ENCODE measurements around the gene EXOSC9. TPM values are rescaled to one million over a fixed set of nuclear protein-coding genes. Genes with fewer than 3 reads are reported as not detected.

EXOSC9 gene
- polyA plus RNA-seq, 3 donors, result 13.9 to 21.4 (median 21.3) TPM

- no peak overlapping the region for H3K4me3 Mint-ChIP-seq
- no peak for DNase-seq
- TF ChIP-seq, protein P1, sequence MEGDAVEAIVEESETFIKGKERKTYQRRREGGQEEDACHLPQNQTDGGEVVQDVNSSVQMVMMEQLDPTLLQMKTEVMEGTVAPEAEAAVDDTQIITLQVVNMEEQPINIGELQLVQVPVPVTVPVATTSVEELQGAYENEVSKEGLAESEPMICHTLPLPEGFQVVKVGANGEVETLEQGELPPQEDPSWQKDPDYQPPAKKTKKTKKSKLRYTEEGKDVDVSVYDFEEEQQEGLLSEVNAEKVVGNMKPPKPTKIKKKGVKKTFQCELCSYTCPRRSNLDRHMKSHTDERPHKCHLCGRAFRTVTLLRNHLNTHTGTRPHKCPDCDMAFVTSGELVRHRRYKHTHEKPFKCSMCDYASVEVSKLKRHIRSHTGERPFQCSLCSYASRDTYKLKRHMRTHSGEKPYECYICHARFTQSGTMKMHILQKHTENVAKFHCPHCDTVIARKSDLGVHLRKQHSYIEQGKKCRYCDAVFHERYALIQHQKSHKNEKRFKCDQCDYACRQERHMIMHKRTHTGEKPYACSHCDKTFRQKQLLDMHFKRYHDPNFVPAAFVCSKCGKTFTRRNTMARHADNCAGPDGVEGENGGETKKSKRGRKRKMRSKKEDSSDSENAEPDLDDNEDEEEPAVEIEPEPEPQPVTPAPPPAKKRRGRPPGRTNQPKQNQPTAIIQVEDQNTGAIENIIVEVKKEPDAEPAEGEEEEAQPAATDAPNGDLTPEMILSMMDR (IDR thresholded peaks at IDR 0.05), result no peak
- WGBS (ENCODE audit: insufficient coverage), result no CpG with 5 or more reads among the region's 1 CpG
- no peaks in the 10 kb centered on the region for H3K27me3 Mint-ChIP-seq (ENCODE audit: low read depth in 3 of 3)
- Histone ChIP-seq H3K9ac (ENCODE audit: insufficient read depth, low read length, poor library complexity, severe bottlenecking) (no peak overlapping the region), H3K4me1 (ENCODE audit: control insufficient read depth in 1 of 2, insufficient read depth in 2 of 2, low read length in 2 of 2) (peaks cover 6 to 13% of the 10 kb centered on the region in 2 donors), H2AFZ (ENCODE audit: insufficient read depth, low read depth, low read length, poor library complexity, severe bottlenecking) (no peak overlapping the region), H3K27ac (ENCODE audit: low read depth in 1 of 2, low read length in 2 of 2) (peak overlapping the region in 1 of 2 donors; percentile 52), H3K4me2 (replicated peaks; ENCODE audit: extremely low read depth, low read length, poor library complexity, severe bottlenecking) (no peak overlapping the region), H3K4me3 (replicated peaks in 1 of 3; ENCODE audit: low read depth in 2 of 3, low read length in 3 of 3) (no peak overlapping the region), H3K79me2 (ENCODE audit: insufficient read depth, low read length) (peaks cover 63% of the 10 kb centered on the region), H3K9me3 (replicated peaks in 1 of 2; ENCODE audit: control insufficient read depth in 1 of 2, insufficient read depth in 1 of 2, low read length in 2 of 2) (no peaks in the 10 kb centered on the region), H3K36me3 (replicated peaks in 1 of 2; ENCODE audit: control insufficient read depth in 1 of 2, insufficient read depth in 2 of 2, low read length in 2 of 2) (peaks cover 59 to 79% of the 10 kb centered on the region in 2 donors), H4K20me1 (ENCODE audit: insufficient read depth, low read length) (no peaks in the 10 kb centered on the region), H3K27me3 (ENCODE audit: control insufficient read depth in 2 of 2, insufficient read depth in 2 of 2, low read length in 2 of 2) (no peaks in the 10 kb centered on the region)
- H3K27ac Mint-ChIP-seq, result peak overlapping the region in 2 of 7 donors; percentile 5 to 63
- H3K4me1 Mint-ChIP-seq, result peaks cover 10% of the 10 kb centered on the region
- H3K36me3 Mint-ChIP-seq, result peaks cover 48 to 62% of the 10 kb centered on the region in 2 donors
- intact Hi-C loops (cut with micrococcal nuclease), result no loop called here
- H3K9me3 Mint-ChIP-seq, result no peaks in the 10 kb centered on the region
Observed at GRCh38 chr4:121817701-121818100, 16.6 kb downstream of the EXOSC9 start.

GRCh38 chr4:121818215-121818614 is 17.1 kb downstream of the EXOSC9 start:
- H3K27ac Mint-ChIP-seq, result peak overlapping the region in 2 of 7 donors; percentile 5 to 29

More at GRCh38 chr4:121818215-121818614, 17.1 kb downstream of the EXOSC9 start:
- no peak overlapping the region for H3K4me2 ChIP-seq (replicated peaks; ENCODE audit: extremely low read depth, low read length, poor library complexity, severe bottlenecking)
- no peaks in the 10 kb centered on the region for H4K20me1 ChIP-seq (ENCODE audit: insufficient read depth, low read length)
- peaks cover 11 to 18% of the 10 kb centered on the region in 2 donors for H3K4me1 ChIP-seq (ENCODE audit: control insufficient read depth in 1 of 2, insufficient read depth in 2 of 2, low read length in 2 of 2)
- no peaks in the 10 kb centered on the region for H3K9me3 ChIP-seq (replicated peaks in 1 of 2; ENCODE audit: control insufficient read depth in 1 of 2, insufficient read depth in 1 of 2, low read length in 2 of 2)
- H3K36me3 Mint-ChIP-seq, result peaks cover 43 to 59% of the 10 kb centered on the region in 2 donors
- H3K36me3 ChIP-seq (replicated peaks in 1 of 2; ENCODE audit: control insufficient read depth in 1 of 2, insufficient read depth in 2 of 2, low read length in 2 of 2), result peaks cover 54 to 73% of the 10 kb centered on the region in 2 donors
- no peaks in the 10 kb centered on the region for H3K27me3 Mint-ChIP-seq (ENCODE audit: low read depth in 3 of 3)
- H3K9me3 Mint-ChIP-seq, result no peaks in the 10 kb centered on the region
- peaks cover 68% of the 10 kb centered on the region for H3K79me2 ChIP-seq (ENCODE audit: insufficient read depth, low read length)
- no peak overlapping the region for H2AFZ ChIP-seq (ENCODE audit: insufficient read depth, low read depth, low read length, poor library complexity, severe bottlenecking)
- TF ChIP-seq, protein P1 (IDR thresholded peaks at IDR 0.05), result no peak
- H3K4me1 Mint-ChIP-seq, result peaks cover 15% of the 10 kb centered on the region
- H3K4me3 ChIP-seq (replicated peaks in 1 of 3; ENCODE audit: low read depth in 2 of 3, low read length in 3 of 3), result no peak overlapping the region
- H3K4me3 Mint-ChIP-seq, result no peak overlapping the region
- H3K27me3 ChIP-seq (ENCODE audit: control insufficient read depth in 2 of 2, insufficient read depth in 2 of 2, low read length in 2 of 2), result no peaks in the 10 kb centered on the region
- no peak for DNase-seq
- intact Hi-C loops (cut with micrococcal nuclease), result no loop called here
- peak overlapping the region in 1 of 2 donors; percentile 52 for H3K27ac ChIP-seq (ENCODE audit: low read depth in 1 of 2, low read length in 2 of 2)
- 64% methylated on average over 1 of the region's 1 CpG for WGBS (ENCODE audit: insufficient coverage)
- H3K9ac ChIP-seq (ENCODE audit: insufficient read depth, low read length, poor library complexity, severe bottlenecking), result no peak overlapping the region
